K562 (cell line): Measurements from ENCODE around the gene ZC3H12A. TPM values are rescaled to one million over a fixed set of nuclear protein-coding genes. Genes with fewer than 3 reads are reported as not detected.
A peak's percentile ranks its signal among the peaks of the same experiment; 100 is the strongest.

Source experiments
- ATAC-seq: fragments of 200-7000 bp; cut with Tn5 transposase; 3 replicates; pipeline ENCODE4 v1.9.1; 2020; ENCODE audit warnings: moderate library complexity
- BruUV-seq: library from RNA; stranded (reverse); fragments of 400-500 nt; replicated peaks from 2 replicates; lab custom pipeline; 2021; lab: Mats Ljungman, UMichigan
- CTCF ChIA-PET: fragments of 300-600 bp; formaldehyde crosslinking; extraction: SDS; loops from one replicate; lab custom pipeline; 2021; ENCODE audit warnings: low intra/inter-chr PET ratio; lab: Yijun Ruan, JAX
- POLR2A ChIA-PET: fragments of 300-600, 350-650 bp; sonication (Branson Sonifier 250); formaldehyde crosslinking; extraction: SDS; loops from one replicate; lab custom pipeline; 2021; ENCODE audit warnings: antibody characterized with exemption, inconsistent platforms; lab: Yijun Ruan, JAX
- DNase-seq, 4 experiments: peaks; one replicate each; pipeline versions ENCODE4 v3.0.0 to v3.0.0-alpha.2; 2011 to 2018; ENCODE audit warnings: low spot score in 3 of 4, mixed read lengths in 3 of 4; ENCODE audit errors: extremely low read depth in 1 of 4
- FAIRE-seq: peaks from 2 replicates; lab custom pipeline; 2011; peaks lifted over from hg19 to GRCh38; lab: Jason Lieb, UNC
- H2AFZ ChIP-seq: 2 replicates; pipeline ENCODE4 v1.6.0; 2011; ENCODE audit warnings: low read depth, low read length, control low read depth, inconsistent platforms
- H3K27ac ChIP-seq: fragments of 200-600 bp; 3 replicates; pipeline ENCODE4 v1.8.0; 2011; ENCODE audit warnings: low read depth, mild to moderate bottlenecking, control low read depth, inconsistent platforms, low read length, moderate library complexity, mixed read lengths; ENCODE audit errors: extremely low read depth
- H3K27me3 ChIP-seq, 2 experiments: fragments of 300-600 bp in 1 of 2; 2 replicates in 1 of 2; 3 replicates in 1 of 2; pipeline versions ENCODE4 v1.6.0 to v1.8.0; 2011; ENCODE audit warnings: inconsistent platforms in 2 of 2, low read length in 2 of 2, mild to moderate bottlenecking in 1 of 2, mixed read lengths in 1 of 2, moderate library complexity in 1 of 2; ENCODE audit not compliant: control insufficient read depth in 2 of 2, insufficient read depth in 2 of 2
- H3K36me3 ChIP-seq: fragments of 300-600 bp; 3 replicates; pipeline ENCODE4 v1.8.0; 2011; ENCODE audit warnings: mild to moderate bottlenecking, low read length, inconsistent platforms; ENCODE audit not compliant: control insufficient read depth, insufficient read depth
- H3K4me1 ChIP-seq, 2 experiments: fragments of 200-600 bp in 1 of 2; replicated peaks in 1 of 2; 2 replicates in 1 of 2; 3 replicates in 1 of 2; pipeline versions ENCODE4 v1.5.1 to v1.8.0; 2011; ENCODE audit warnings: inconsistent platforms in 2 of 2, low read length in 2 of 2, mild to moderate bottlenecking in 1 of 2, mixed read lengths in 1 of 2, moderate library complexity in 1 of 2; ENCODE audit not compliant: control insufficient read depth in 2 of 2, insufficient read depth in 2 of 2
- H3K4me2 ChIP-seq: 2 replicates; pipeline ENCODE4 v1.6.1; 2011; ENCODE audit warnings: low read length, control low read depth, inconsistent platforms, mixed read lengths; ENCODE audit not compliant: insufficient read depth
- H3K4me3 ChIP-seq: fragments of 200-600 bp; sonication (generic), shearing (Covaris generic); 2 replicates; pipeline ENCODE4 v1.5.1; 2016; ENCODE audit warnings: control low read depth, inconsistent platforms
- H3K79me2 ChIP-seq: fragments of 200-600 bp; 3 replicates; pipeline ENCODE4 v1.8.0; 2011; ENCODE audit warnings: low read length, inconsistent platforms; ENCODE audit not compliant: control insufficient read depth, insufficient read depth
- H3K9ac ChIP-seq, 2 experiments: 2 replicates each; pipeline versions ENCODE4 v1.6.0 to v1.6.1; 2011; ENCODE audit warnings: low read depth in 2 of 2, low read length in 2 of 2, control low read depth in 1 of 2, inconsistent platforms in 1 of 2, mild to moderate bottlenecking in 1 of 2, mixed read lengths in 1 of 2; ENCODE audit not compliant: insufficient read depth in 1 of 2
- H3K9me1 ChIP-seq: one replicate; pipeline ENCODE4 v1.6.0; 2011; ENCODE audit warnings: inconsistent platforms, mild to moderate bottlenecking, low read length, moderate library complexity; ENCODE audit not compliant: control insufficient read depth, insufficient read depth
- H3K9me3 ChIP-seq: replicated peaks from 2 replicates; pipeline ENCODE4 v1.5.1; 2011; ENCODE audit warnings: low read depth, low read length, inconsistent platforms; ENCODE audit not compliant: control insufficient read depth, insufficient read depth
- H4K20me1 ChIP-seq: replicated peaks from 2 replicates; pipeline ENCODE4 v1.6.1; 2011; ENCODE audit warnings: low read length, inconsistent platforms, mixed read lengths; ENCODE audit not compliant: control insufficient read depth, insufficient read depth
- BACH1 ChIP-seq: fragments of 200-800 bp; sonication (Bioruptor generic); IDR thresholded peaks from 2 replicates; pipeline ENCODE4 v1.6.1; 2016; ENCODE audit warnings: missing genetic modification characterization, missing compliant biosample characterization
- GABPA ChIP-seq: fragments of 200-800 bp; sonication (Bioruptor generic); conservative IDR thresholded peaks from 2 replicates; pipeline ENCODE4 v1.6.1; 2016; ENCODE audit warnings: low read depth, missing genetic modification characterization, missing compliant biosample characterization
- KLF16 ChIP-seq: IDR thresholded peaks from 2 replicates; pipeline ENCODE4 v1.6.1; 2016; ENCODE audit warnings: antibody characterized with exemption
- WGBS: fragments of 100-300 bp; shearing (Covaris generic); methylation state at CpG from one replicate; pipeline ENCODE4 v1.1.6; 2016; ENCODE audit warnings: low coverage, mixed read lengths; ENCODE audit not compliant: insufficient coverage; ENCODE audit errors: missing lambda C conversion rate; 5-methylcytosine and 5-hydroxymethylcytosine counted together
- in situ Hi-C: fragments of 300-500 bp; cut with MboI; formaldehyde crosslinking; loops from 4 replicates; pipeline ENCODE4 v1.15.0; 2018; ENCODE audit warnings: inconsistent platforms, mixed read lengths
- intact Hi-C: fragments of 100-400 bp; cut with micrococcal nuclease; formaldehyde crosslinking; loops from 2 replicates; pipeline ENCODE4 v1.14.2; 2022
- polyA plus RNA-seq, 8 experiments: library from polyadenylated mRNA; depleted of rRNA in 4 of 8; stranded (reverse) in 5 of 8; unstranded in 3 of 8; fragments of >200 nt; fragmentation: Nextera tagmentation in 2 of 8; fragmentation: Illumina TruSeq in 1 of 8; extraction: Ambion mirVana in 2 of 8; extraction: Trizol in 1 of 8; gene quantifications; 2 replicates each; pipeline versions ENCODE4 v1.2.1 to v1.2.3, GENCODE V29; 2011 to 2014; ENCODE audit warnings: inconsistent platforms in 1 of 8, missing spikeins in 1 of 8
- total RNA-seq, 7 experiments: library from RNA; depleted of rRNA in 6 of 7; stranded (reverse); fragments of >200 nt in 6 of 7; fragmentation: Illumina TruSeq in 2 of 7; extraction: Trizol in 2 of 7; gene quantifications; 2 replicates each; pipeline versions ENCODE4 v1.2.1 to v1.2.3, GENCODE V29; 2011 to 2021; ENCODE audit warnings: low replicate concordance in 1 of 7
- TF ChIP-seq, protein P1 (sequence below), 3 experiments: IDR thresholded peaks in 2 of 3; conservative IDR thresholded peaks in 1 of 3; 2 replicates each; pipeline ENCODE4 v1.5.1; 2011 to 2012; ENCODE audit warnings: low read length in 3 of 3, mild to moderate bottlenecking in 3 of 3, control low read depth in 2 of 3, improper control_type of control experiment in 1 of 3, inconsistent platforms in 1 of 3, low read depth in 1 of 3, mixed read lengths in 1 of 3, moderate library complexity in 1 of 3; ENCODE audit not compliant: insufficient read depth in 2 of 3
- TF ChIP-seq, protein P2 (sequence below): fragments of 450-650 bp; IDR thresholded peaks from 2 replicates; pipeline ENCODE4 v1.6.1; 2016; ENCODE audit warnings: low read depth

Gene ZC3H12A
- total and polyA plus RNA-seq, 9 of the 15 experiments (the other 6 are each of a cell fraction or from before 2014, with no cell fraction given): 0.14 to 9.4 (median 6.7) TPM

- peaks cover 59% of the 10 kb centered on the region for H3K79me2 ChIP-seq
- 13% methylated on average over 3 of the region's 3 CpGs for WGBS
- FAIRE-seq (no peak), ATAC-seq (no peak), DNase-seq (no peak)
- H3K9me3 ChIP-seq: no peaks in the 10 kb centered on the region
- peaks cover 84% of the 10 kb centered on the region for H3K36me3 ChIP-seq
- H3K4me3 ChIP-seq: peak overlapping the region; percentile 35
- H3K27me3 ChIP-seq: no peaks in the 10 kb centered on the region
- ChIA-PET CTCF (no interaction called here), POLR2A (interaction anchor here (0.7 to 7.6 kb wide), 19 partner anchors 6 to 286 kb away, joined by 3 to 118 read pairs (median 4); partner anchors contain the start of genes EPHA10, GNL2 and SNIP1)
- H3K9me1 ChIP-seq: peaks cover 7% of the 10 kb centered on the region
- peak overlapping the region; percentile 96 for H3K4me2 ChIP-seq
- peak overlapping the region; percentile 86 to 98 for H3K9ac ChIP-seq
- peak overlapping the region; percentile 94 for H3K27ac ChIP-seq
- H4K20me1 ChIP-seq: peaks cover 43% of the 10 kb centered on the region
- H3K4me1 ChIP-seq: peaks cover 52 to 78% of the 10 kb centered on the region in 2 experiments
- no TSS peak for BruUV-seq
- no peak overlapping the region for H2AFZ ChIP-seq
- in situ Hi-C loops (no loop called here), intact Hi-C loops (loop anchor here (10.0 kb wide), 1 partner anchor 76 kb away; the partner anchor contains the start of genes DNALI1 and SNIP1)
- TF ChIP-seq, protein P1, sequence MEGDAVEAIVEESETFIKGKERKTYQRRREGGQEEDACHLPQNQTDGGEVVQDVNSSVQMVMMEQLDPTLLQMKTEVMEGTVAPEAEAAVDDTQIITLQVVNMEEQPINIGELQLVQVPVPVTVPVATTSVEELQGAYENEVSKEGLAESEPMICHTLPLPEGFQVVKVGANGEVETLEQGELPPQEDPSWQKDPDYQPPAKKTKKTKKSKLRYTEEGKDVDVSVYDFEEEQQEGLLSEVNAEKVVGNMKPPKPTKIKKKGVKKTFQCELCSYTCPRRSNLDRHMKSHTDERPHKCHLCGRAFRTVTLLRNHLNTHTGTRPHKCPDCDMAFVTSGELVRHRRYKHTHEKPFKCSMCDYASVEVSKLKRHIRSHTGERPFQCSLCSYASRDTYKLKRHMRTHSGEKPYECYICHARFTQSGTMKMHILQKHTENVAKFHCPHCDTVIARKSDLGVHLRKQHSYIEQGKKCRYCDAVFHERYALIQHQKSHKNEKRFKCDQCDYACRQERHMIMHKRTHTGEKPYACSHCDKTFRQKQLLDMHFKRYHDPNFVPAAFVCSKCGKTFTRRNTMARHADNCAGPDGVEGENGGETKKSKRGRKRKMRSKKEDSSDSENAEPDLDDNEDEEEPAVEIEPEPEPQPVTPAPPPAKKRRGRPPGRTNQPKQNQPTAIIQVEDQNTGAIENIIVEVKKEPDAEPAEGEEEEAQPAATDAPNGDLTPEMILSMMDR (IDR thresholded peaks at IDR 0.05 in 2 of 3, conservative IDR thresholded peaks at IDR 0.05 in 1 of 3; ENCODE audit: insufficient read depth in 2 of 3, low read depth in 1 of 3, low read length in 3 of 3): 0 out of 6 replicates have a peak, but pooled peaks of 1 of the 3 experiments have one; percentile 7
- TF ChIP-seq BACH1 (tag) (0 out of 2 replicates have a peak, but pooled peaks have one; percentile 61), GABPA (tag) (0 out of 2 replicates have a peak, but pooled peaks have one; percentile 20), KLF16 (no peak)
- TF ChIP-seq, protein P2, sequence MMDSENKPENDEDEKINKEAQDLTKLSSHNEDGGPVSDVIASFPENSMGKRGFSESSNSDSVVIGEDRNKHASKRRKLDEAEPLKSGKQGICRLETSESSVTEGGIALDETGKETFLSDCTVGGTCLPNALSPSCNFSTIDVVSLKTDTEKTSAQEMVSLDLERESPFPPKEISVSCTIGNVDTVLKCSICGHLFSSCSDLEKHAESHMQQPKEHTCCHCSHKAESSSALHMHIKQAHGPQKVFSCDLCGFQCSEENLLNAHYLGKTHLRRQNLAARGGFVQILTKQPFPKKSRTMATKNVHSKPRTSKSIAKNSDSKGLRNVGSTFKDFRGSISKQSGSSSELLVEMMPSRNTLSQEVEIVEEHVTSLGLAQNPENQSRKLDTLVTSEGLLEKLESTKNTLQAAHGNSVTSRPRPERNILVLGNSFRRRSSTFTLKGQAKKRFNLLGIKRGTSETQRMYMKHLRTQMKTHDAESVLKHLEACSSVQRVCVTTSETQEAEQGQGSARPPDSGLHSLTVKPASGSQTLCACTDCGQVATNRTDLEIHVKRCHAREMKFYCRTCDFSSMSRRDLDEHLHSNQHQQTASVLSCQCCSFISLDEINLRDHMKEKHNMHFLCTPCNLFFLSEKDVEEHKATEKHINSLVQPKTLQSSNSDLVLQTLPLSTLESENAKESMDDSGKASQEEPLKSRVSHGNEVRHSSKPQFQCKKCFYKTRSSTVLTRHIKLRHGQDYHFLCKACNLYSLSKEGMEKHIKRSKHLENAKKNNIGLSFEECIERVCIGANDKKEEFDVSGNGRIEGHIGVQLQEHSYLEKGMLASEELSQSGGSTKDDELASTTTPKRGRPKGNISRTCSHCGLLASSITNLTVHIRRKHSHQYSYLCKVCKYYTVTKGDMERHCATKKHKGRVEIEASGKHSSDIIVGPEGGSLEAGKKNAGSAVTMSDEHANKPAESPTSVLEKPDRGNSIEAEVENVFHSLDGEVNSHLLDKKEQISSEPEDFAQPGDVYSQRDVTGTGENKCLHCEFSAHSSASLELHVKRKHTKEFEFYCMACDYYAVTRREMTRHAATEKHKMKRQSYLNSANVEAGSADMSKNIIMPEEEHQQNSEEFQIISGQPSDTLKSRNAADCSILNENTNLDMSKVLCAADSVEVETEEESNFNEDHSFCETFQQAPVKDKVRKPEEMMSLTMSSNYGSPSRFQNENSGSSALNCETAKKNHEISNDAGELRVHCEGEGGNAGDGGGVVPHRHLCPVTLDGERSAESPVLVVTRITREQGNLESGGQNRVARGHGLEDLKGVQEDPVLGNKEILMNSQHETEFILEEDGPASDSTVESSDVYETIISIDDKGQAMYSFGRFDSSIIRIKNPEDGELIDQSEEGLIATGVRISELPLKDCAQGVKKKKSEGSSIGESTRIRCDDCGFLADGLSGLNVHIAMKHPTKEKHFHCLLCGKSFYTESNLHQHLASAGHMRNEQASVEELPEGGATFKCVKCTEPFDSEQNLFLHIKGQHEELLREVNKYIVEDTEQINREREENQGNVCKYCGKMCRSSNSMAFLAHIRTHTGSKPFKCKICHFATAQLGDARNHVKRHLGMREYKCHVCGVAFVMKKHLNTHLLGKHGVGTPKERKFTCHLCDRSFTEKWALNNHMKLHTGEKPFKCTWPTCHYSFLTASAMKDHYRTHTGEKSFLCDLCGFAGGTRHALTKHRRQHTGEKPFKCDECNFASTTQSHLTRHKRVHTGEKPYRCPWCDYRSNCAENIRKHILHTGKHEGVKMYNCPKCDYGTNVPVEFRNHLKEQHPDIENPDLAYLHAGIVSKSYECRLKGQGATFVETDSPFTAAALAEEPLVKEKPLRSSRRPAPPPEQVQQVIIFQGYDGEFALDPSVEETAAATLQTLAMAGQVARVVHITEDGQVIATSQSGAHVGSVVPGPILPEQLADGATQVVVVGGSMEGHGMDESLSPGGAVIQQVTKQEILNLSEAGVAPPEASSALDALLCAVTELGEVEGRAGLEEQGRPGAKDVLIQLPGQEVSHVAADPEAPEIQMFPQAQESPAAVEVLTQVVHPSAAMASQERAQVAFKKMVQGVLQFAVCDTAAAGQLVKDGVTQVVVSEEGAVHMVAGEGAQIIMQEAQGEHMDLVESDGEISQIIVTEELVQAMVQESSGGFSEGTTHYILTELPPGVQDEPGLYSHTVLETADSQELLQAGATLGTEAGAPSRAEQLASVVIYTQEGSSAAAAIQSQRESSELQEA: no peak
These were observed 4.5 kb downstream of the ZC3H12A start for GRCh38 chr1:37478890-37479254.
